ENCODE results near the gene ARRDC4.

Gene ARRDC4

DNA sequence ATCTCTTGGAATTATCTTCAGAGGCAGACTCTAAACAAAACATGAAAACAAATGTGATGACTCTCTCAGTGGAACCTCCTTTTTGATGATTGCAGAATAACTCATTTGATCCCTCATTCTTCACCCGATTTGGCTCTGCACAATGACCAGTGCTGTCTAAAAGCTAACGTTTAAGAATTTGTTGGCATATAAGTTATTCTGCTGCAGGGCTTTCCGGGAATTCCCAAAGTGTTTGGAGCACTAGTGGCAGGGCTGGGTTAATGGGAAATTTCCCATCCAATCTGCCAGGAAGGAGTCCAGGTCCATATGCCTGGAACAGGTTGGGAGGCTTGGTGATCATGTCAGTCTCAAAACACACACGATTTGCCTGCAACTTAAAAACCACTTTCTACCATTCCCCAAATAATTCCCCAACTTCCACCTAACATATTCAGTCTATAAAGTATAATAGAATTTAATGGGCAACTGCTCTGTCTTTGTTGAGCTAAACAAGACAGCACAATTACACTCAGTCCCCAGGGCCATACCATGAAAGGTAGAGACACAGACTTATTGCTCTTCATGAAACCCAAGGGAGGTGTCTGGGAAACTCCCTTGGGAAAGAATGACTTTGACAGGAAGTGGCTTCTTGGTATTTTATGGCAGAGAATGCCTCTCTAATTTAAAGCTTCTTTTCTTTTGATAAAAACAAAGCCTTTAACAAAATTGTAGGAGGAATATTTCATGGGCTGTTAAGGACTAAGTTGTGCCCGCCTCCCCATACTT, 38.0 kb downstream of the ARRDC4 start:
- no peak for DNase-seq (ENCODE audit: low read depth)

DNA sequence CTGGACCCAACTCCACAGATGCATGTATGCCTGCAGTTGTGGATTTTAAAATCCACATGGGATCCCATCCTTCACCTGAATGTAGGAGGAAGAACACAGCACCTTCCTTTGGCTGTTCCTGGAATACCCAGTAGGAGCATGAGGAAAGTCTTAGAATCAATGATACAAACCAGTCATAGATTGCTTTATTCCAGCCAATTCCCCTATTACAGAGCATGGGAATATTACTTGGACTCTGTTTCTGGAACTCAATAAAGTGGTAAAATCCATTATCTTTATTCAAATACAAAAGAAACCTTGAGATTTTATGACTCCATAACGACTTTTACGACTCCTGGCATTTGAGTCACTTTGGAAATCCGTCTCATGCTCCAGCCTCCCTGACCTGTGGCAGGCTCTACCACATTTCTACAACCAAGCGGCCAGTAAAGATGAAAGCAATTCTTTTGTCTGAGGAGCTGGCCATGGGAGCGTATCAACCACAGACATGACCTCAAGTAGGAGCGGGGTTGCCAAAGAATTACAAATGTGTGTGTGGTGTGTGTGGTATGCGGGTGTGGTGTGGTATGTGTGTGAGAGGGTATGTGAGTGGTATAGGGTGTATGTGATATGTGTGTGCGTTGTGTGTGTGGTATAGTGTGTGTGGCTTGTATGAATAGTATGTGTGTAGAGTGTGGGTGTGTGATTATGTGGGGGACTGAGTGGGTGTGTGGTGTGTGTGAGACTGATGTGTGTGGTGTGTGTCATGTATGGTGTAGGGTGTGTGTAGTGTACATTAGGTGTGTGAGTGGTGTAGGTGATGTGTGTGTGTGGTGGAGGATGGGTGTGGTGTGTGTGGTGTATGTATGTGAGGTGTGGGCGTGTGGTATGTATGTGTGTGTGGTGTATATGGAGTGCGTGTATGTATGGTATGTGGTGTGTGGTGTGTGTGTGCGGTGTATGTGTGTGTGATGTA, 40.0 kb downstream of the ARRDC4 start:
- DNase-seq (ENCODE audit: low read depth), result no peak

DNA sequence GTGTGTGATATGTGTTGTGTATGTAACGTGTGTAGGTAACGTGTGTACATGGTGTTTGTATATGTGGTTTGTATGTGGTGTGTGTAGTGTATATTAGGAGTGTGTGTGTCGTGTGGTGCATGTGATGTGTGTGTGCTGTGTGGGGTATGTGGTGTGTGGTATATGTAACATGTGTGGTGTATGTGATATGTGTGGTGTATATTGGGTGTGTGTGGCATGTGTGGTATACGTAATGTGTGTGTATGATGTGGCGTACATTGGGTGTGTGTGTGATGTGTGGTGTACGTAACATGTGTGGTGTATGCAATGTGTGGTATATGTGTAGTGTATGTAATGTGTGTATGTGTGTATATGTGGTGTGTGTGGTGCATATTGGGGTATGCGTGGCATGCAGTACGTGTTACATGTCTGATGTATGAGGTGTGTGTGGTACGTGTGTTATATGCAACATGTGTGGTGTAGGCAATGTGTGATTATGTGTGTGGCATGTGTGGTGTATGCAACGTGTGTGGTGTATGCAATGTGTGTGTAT, 41.2 kb downstream of the ARRDC4 start:
- no peak for DNase-seq (ENCODE audit: low read depth)

DNA sequence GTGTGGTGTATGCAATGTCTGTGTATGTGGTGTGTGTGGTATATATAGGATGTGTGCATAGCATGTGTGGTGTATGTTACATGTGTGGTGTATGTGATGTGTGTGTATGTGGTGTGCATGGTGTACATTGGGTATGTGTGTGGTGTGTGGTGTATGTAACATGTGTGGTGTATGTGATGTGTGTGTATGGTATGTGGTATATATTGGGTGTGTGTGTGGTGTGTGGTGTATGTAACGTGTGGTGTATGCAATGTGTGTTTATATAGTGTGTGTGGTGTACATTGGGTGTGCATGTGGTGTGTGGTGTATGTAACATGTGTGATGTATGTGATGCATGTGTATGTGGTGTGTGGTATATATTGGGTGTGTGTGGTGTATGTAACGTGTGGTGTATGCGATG, 41.9 kb downstream of the ARRDC4 start:
- DNase-seq (ENCODE audit: low read depth), result no peak

DNA sequence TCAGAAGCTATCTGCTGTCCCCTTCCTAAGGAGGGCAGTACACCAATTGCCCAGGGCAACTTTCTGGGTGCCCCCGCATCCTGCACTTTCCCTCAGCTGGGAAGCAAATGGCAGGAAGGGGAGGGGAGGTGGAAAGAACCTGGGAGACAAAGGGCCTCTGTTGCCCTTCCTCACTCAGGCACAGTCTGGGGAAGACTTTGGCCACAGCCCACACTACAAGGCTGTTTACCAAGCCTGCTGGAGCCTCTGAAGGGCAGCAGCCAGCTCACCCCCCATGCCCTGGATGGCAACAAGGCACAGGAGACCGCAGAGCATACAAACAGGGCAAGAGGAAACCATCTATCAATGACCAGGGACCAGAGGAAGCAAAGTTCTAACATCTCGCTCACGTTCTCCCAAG, 42.4 kb downstream of the ARRDC4 start:
- no peak for DNase-seq (ENCODE audit: low read depth)

DNA sequence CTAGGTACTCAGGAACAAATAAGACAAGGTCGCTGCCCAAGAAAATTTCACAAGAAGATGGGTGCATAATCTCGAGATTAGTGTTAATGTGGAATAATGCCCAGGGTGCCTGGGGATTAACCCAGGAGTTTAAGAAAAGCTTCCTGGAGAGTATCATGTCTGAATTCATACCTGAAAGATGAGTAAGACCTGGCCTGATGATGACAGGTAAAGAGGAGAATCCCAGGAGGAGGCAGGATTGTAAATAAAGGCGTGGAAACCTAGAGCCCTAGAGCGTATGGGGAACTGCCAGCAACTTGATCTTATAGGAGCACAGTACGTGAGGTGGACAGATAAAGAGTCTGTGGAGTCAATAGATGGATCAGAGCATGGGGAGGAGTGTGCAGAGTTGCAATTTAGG, 43.0 kb downstream of the ARRDC4 start:
- no peak for DNase-seq (ENCODE audit: low read depth)

DNA sequence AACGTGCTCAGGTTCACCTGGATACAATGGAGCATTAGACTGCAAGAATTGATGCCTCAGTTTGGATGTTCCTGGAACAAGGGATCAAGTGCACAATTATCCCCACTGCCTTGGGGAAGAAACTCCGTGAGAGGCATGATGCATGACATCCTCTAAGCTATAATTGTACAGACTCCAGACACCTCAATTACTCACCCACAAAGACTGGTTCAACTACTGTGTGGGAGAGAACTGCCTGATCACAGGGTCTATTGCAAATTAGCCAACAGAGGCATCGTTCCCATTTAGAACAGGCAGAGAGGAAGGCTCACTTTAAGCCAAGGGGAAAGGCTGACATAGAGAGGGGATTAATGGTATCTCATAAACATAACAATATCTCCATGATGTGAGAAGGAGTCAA, 43.5 kb downstream of the ARRDC4 start:
- no peak for DNase-seq (ENCODE audit: low read depth)

DNA sequence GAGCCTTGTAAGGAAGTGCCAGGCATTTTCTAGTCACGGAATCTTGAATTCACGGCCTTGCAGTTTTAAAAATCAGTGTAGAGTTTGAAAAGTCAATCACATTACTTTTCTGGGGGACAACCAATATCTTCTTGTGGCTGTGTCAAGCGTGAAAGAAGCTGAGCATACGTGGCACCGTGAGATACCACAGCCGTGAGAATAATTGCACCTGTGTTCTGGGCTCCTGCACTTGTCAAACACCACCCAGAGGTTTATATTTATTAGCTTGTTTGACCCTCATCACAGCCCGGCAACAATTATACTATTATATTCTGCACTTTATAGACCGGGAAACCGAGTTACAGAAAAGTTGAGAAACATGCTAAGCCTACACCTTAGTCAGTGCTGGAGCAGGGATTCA, 45.2 kb downstream of the ARRDC4 start:
- DNase-seq (ENCODE audit: low read depth), result no peak

DNA sequence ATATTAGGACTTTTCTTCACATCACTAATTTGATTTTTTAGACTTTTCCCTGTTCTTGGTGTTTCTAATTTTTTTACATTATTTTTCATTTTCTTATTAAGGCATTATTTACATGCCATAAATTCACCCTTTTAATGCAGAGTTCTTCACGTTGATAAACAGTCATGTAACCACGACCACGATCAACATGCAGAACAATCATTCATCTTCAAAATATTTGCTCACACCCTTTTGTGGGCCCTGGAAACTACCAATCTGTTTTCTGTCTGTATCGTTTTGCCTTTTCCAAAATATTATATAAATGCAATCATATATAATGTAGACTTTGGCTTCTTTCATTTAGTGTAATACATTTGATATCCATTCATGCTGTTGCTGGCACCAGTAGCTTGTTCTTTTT, 48.7 kb downstream of the ARRDC4 start:
- no peak for DNase-seq (ENCODE audit: low read depth)

DNA sequence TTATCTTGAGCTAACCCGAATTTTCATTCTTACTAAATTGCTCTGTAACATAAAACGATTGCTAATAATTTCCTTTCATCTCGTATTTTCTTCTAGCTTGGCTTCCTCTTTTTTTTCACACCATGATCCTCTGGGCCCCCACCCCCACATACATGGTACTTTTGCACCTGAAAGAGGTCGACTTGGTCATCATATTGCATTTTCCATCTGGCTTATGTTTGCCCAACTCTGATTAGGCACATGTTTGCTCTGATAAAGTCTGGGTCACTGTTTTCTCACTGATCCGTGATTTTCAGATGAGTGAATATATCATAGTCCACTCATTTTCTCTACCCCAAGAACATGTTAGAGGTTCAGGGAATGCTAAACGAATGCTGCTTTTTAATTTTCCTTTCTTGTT, 49.5 kb downstream of the ARRDC4 start:
- no peak for DNase-seq (ENCODE audit: low read depth)

DNA sequence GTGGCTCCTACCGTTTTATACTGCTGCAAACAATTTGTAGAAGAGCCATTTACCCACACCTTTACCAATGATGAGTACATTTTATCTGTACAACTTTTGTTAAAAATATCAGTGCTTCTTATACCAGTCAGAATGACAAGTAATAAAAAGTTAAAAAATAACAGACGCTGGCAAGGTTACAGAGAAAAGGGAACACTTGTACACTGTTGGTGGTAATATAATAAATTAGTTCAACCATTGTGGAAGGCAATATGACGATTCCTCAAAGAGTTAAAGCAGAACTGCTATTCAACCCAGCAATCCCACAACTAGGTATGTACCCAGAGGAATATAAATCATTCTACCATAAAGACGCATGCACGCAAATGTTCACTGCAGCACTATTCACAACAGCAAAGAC, 51.9 kb downstream of the ARRDC4 start:
- no peak for DNase-seq (ENCODE audit: low read depth)

DNA sequence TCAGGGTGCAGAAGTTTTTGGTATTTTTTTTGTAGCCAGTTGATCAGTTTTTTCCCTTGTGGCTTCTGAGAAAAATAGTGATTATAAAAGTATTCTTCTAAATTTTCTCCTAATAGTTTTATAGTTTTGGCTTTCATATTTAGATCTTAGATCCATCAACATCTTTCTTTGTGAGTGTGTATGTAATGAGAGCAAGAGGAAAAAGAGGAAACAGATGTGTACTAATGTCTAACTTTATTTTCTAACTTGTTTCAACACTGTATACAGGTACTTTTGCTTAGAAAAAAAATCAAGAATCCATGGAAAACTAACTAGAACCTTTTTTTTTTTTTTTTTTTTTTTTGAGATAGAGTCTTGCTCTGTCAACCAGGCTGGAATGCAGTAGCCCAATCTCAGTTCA, 53.1 kb downstream of the ARRDC4 start:
- DNase-seq (ENCODE audit: low read depth), result no peak

DNA sequence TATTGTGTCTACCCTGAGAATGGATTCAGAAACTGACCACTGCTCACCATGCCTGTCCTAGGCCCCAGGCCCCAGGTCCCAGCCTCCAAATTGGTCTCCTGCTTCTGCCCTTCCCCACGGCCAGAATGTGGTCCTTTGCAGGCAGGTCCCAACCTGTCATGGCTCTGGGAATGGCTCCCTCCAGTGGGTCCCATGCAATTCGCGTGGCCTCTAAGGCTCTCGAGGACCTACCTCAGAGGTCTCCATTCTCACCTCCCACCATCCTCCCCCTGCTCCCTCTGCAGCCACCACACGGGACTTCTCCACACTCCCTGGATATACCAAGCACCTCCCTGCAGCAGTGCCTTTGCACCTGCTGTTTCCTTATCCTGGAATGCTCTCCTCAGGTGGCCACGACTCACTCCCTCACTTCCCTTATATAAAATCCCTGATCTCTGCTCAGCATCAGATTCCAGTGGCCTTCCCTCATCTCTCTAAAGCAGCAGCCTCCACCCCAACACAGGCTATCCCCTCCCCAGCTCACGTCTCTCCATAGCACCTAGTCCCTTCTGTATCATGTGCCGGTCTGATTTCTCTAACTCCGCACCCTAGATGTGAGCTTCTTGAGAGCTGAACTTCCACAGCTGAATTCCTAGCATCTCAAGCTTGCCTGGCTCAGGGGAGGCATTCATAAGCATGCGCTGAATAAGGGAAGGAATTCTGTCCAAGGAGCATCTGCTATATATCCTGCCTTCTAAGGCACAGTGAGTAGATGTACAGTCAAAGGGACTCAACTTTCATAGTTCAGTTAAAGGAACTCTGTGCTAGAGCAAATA, 56.9 kb downstream of the ARRDC4 start:
- DNase-seq (ENCODE audit: low read depth), result no peak

DNA sequence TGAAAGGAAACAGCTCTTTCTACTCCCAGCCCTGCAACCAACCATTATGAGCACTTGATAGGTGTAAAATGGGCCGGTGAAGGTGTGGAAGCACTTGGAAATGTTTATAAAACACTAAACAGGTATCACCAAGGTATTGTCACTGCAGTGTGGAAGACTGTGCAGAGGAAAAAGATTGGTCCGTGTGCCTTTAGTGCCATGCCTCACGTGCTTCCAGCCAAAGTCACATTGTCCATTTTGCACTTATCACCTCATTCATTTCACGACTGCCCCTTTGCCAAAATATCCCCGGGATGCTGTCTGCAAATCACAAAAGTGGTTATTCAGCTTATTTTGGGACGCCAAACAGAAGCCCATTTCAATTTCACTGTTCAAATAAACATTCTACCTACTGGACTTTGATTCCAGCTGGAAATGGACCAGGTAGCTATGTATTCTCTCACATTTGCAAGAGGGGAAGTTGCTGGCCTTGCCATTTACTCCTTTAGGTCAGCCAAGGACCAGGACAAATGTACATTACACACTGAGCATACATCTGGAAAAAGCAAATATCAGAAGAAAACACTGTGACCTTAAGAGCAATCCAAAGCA, 58.4 kb downstream of the ARRDC4 start:
- no peak for DNase-seq (ENCODE audit: low read depth)

Measured in CMK (cell line).